AG08395 (cell line): ENCODE measurements around the gene LILRA1.
"Not testable (repeated sequence)": the region's sequence is repeated elsewhere in the genome, so short reads cannot be mapped to it uniquely, and the experiment has no call there.

Source experiments
- DNase-seq: peaks from one replicate; pipeline ENCODE4 v3.0.0; 2012; ENCODE audit warnings: mixed read lengths, low spot score

Gene LILRA1

DNA sequence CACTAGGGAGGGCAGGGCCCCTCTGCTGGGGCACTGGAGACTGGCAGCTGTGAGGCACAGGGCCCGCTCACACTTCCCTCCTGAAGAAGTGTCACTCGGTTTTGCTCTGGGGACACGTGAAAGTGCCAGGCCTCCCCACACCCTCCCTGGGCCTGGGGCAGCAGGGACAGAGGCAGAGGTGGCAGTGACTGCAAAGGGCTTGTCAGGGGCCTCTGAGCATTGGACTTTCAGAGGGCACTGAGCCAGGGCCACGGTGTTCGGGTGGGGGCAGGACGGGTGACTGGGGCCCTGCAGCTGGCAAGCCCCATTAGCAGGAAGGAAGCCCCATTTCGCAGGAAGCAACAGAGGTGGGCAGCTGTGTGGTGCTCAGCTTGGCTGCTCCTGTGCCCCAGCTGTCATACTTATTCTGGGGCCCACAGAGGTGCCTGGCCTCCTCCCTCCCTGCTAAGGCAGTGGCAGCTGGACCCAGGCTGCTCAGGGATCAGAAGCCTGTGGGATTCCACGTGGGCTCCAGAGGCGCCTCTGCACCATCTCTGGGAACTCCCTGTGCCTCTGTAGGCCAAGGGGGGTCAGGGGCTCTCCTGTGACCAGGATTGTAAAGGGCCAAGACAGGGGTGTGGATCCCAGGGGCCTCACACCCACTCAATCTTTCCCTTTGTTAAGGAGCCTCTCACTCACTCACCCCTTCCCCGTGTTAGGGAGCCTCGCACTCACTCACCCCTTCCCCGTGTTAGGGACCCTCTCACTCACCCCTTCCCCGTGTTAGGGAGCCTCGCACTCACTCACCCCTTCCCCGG is 31.7 kb downstream of the LILRA1 start:
- DNase-seq, result not testable (repeated sequence)

DNA sequence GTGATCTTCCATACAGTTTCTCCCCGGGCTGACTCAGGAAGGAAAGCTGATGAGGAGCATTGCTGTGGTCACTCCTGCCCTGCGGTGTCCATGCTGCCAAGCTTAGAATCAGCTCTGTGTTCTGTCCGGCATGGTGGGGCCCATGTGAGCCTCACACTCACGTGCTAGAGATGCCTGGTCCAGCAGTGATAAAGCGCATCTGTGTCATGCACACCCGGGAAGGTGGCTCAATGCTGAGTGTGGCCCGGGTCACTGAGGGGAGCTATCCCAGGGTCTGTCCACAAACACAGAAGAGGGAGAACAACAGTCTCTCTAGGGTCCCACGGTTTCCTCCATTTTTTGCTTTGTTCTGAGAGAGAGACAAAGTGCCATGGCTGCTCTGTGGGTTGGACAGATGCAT is 33.3 kb downstream of the LILRA1 start:
- DNase-seq, result no peak

- DNase-seq, result not testable (repeated sequence)
These were observed 34.5 kb downstream of the LILRA1 start for GRCh38 chr19:54627912-54628311.

DNA sequence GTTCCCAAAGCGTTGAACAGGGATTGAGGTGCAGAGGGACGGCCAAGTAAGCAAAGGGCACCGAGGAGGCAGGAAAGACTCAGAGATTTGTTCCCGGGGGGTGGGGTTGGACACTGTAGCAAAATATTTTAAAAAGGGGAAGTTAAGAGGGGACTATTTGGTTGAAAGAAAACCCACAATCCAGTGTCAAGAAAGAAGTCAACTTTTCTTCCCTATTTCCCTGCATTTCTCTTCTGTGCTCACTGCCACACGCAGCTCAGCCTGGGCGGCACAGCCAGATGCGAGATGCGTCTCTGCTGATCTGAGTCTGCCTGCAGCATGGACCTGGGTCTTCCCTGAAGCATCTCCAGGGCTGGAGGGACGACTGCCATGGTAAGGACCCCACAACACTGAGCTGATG is 36.8 kb downstream of the LILRA1 start, which contains the start of gene LILRB1:
LILRB1 (plus strand) TSS at position 223 of the 400 bp plus-strand sequence. CDS start 590 bp downstream, outside the sequence.
- not testable (repeated sequence) for DNase-seq

- no peak for DNase-seq
These were observed 37.4 kb downstream of the LILRA1 start for GRCh38 chr19:54630782-54631181.

- DNase-seq, result not testable (repeated sequence)
These were observed 38.3 kb downstream of the LILRA1 start for GRCh38 chr19:54631489-54632337.

GRCh38 chr19:54632517-54632916 is 39.1 kb downstream of the LILRA1 start:
- DNase-seq, result not testable (repeated sequence)

DNA sequence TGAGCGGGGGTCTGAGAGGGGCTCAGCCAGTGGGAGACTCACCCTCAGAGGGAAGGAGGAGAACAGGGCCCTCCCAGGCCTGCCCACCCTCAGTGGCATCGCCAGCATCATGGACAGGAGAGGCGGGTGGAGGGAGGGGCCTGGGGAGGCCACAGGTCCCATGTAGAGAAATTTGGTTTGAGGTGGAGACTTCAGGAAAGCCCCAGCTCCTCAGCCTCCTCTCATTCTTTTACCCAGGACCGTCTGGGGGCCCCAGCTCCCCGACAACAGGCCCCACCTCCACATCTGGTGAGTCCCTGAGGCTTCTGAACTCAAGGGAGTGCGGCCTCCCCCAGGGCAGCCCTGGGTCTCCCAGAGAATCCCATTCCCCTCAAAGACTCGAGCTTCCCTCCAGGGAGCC is 40.0 kb downstream of the LILRA1 start:
- no peak for DNase-seq

DNA sequence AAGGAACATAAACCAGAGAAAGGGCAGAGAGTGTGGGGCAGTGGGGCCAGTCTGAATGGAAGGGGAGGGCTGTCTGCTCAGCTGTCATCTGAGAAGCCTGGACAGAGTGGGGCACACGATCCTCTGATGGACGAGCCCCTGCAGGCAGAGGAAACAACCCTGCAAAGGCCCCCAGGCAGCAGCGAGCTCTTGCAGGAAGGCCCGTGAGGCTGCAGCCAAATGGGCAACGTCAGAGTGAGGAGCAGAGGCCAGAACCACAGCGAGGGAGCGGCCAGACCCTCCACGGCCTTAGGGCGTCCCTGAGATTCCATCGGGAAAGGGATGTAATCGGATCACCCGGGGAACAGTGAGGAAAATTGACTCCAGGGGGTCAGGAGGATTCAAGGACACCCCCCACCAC is 42.6 kb downstream of the LILRA1 start:
- DNase-seq, result not testable (repeated sequence)

DNA sequence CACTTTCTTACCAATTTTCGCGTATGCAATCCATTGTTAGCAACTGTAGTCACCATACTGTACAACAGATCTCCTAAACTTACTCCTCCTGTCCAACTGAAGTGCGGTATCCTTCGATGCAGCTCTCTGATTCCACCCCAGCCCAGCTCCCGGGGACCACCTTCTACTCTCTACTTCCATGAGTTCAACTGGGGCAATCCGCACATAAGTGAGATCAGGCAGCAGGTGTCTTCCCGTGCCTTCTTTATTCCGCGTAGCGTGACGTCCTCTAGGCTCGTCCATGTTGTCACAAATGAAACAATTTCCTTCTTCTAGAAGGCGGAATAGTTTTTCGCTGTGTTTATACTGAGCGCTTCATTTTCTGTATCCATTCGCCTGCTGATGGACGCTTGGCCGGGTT is 45.3 kb downstream of the LILRA1 start:
- DNase-seq, result no peak

DNA sequence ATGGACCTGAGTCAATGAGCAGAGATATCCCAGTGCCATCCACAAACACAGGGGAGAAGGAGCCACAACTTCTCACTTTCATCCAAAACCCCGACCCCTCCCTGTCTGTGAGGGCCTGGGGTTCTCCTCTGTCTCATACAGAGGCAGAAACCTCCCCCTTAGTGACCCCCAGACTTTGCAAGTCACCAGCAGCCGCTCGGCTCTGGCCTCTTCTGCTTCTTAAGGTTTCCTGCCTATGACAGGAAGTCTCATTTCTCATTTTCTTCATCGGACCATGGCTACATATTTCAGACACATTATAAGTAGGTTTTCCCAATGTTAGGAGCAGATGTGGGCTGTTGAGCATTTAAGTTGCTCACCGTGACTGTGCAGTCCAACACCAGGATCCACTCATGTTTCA is 49.5 kb downstream of the LILRA1 start:
- not testable (repeated sequence) for DNase-seq

GRCh38 chr19:54643583-54643982 is 50.2 kb downstream of the LILRA1 start:
- DNase-seq, result not testable (repeated sequence)

- DNase-seq, result no peak
These were observed 50.6 kb downstream of the LILRA1 start for GRCh38 chr19:54644056-54644455.

DNA sequence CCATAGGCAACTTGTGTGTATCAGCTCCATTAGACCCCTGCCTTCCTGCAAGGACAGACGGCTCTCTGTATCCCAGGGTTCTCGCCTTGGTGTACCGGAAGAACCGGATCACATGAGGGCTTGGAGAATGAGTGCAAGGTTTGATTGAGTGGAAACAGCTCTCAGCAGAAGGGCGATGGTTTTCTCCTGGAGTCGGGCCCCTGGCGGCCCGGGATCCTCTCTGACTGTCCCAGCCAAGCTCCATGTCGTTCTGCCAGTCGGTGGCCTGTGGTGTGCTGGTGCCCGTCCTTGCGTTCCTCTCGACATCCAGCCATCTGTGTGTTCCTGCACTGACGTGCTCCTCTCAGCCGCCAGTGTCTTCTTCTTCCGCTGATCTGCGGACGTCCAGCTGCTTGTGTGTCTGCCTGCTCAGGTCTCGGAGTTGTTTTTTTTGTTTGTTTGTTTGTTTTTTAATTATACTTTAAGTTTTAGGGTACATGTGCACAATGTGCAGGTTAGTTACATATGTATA is 53.0 kb downstream of the LILRA1 start:
- DNase-seq, result no peak

GRCh38 chr19:54648129-54648528 is 54.7 kb downstream of the LILRA1 start:
- DNase-seq, result no peak

DNA sequence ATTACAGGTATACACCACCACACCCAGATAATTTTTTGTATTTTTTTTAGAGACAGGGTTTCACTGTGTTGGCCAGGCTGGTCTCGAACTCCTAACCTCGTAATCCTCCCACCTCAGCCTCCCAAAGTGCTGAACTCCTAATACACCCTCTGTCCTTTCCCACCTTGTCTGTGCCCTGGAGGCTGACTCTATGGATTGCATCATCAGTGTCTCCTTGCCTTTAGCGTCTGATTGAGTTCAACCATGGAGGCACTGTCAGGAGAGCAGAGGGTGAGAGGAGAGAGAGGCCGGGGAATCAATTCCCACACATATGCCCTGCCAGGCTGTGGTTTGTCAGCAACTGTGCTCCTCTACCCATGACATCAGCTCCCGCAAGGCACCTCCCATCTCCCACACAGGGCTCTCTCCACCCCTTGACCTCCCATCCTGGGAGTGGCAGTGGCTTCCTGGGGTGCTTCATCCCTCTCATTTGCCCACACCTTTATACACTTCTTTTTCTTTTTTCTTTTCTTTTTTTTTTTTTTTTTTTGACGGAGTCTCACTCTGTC is 56.8 kb downstream of the LILRA1 start:
- DNase-seq, result no peak
